Hematopoietic multipotent progenitor cell treated with erythropoietin and hydrocortisone succinate and interleukin-3 and kit ligand, for 15 days (in vitro differentiated cells): ENCODE data around the gene NANS.
"Not testable (repeated sequence)": the region's sequence is repeated elsewhere in the genome, so short reads cannot be mapped to it uniquely, and the experiment has no call there.

ENCODE experiments used
- DNase-seq: peaks from one replicate; pipeline ENCODE4 v3.0.0-alpha.2; 2015; ENCODE audit warnings: low spot score

NANS gene

DNA sequence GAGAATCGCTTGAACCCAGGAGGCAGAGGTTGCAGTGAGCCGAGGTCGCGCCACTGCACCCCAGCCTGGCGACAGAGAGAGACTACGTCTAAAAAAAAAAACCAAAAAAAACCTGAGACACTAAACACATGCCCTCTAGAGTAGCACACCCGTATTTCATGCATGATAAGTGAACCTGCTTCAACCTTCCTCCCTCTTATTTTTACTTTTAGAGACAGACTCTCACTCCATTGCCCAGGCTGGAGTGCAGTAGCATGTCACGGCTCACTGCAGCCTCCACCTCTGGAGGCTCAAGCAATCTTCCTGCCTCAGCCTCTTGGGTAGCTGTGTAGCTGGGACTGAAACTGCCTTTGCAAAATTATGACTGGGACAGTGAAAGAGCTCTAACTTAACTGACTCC, 17.6 kb upstream of the NANS start:
- DNase-seq: no peak

GRCh38 chr9:98039607-98040017, 16.9 kb upstream of the NANS start:
- DNase-seq: no peak

- DNase-seq: no peak
Measured at GRCh38 chr9:98040212-98040611, 16.3 kb upstream of the NANS start.

DNA sequence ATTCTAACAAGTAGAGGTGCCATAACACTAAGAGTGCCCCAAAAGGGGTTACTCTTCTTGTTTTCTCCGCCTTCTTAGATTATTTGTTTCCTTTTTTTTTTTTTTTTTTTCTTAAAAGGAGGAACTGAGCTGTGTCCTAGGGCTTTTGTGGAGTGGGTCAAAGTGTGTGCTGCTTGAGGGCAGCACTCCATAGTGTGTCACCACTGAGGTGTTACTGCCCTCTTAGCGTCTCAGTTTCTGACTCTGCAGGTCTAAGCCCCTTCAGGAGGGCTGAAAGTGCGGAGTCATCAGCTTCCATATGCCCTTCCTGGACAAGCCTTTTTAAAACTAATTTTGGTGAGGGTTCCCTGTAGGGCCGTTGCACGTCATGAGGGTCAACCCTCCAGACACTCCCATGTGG, 12.6 kb upstream of the NANS start:
- no peak for DNase-seq

DNA sequence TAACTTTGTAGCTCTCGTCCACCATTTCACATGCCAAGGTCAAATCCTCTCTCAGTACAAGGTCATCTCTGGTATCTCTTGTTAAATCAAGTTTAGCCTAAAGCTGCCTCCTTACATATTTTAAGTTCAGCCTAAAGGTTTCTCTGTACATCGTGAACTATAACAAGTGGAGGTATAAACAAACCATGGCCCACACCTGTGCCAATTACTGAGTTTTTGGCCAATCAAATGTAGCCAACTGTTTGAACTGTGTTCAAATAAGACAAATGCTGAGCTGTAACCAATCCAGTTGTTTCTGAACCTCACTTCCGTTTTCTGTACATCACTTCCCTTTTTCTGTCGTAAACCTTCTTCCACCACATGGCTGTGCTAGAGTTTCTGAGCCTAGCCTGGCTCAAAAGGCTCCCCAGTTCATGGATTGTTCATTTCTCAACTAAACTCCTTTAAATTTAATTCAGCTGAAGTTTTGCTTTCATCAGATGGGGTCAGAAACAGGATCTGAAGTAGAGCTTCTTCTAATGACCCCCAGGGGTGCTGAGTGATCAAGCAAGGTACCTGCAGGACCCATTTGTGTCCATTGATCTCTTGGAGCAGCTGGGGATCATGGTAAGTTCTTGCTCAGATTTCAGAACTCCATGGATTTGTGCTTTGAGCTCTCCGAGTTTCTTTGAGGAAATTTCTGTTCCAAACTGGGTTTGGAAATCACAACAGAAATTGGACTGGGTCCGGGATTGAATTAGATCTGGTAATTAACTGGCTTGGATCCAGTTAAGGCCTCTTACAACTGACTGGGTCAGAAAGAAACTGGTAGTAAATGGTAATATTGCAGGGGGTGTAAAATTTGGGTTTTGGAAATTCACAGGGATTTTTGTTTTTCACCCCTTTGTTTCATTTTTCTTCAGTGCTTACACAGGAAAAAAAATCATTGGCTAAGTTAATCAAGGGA, 11.0 kb upstream of the NANS start:
- peak; percentile 55 for DNase-seq

DNA sequence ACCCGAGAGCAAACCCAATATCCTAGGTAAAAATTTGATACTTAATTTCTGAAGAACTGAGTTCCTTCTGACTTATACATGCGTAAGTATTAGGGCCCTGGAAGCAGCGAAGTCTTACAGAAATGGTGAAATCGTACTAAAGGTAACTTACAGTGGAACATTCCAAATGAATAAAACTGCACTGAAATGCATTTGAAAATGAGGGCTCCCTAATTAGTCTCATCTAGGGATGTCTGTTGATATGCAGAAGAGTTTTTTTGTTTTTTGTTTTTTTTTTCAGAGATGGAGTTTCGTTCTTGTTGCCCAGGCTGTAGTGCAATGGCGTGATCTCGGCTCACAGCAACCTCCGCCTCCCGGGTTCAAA, 10.4 kb upstream of the NANS start:
- no peak for DNase-seq

DNA sequence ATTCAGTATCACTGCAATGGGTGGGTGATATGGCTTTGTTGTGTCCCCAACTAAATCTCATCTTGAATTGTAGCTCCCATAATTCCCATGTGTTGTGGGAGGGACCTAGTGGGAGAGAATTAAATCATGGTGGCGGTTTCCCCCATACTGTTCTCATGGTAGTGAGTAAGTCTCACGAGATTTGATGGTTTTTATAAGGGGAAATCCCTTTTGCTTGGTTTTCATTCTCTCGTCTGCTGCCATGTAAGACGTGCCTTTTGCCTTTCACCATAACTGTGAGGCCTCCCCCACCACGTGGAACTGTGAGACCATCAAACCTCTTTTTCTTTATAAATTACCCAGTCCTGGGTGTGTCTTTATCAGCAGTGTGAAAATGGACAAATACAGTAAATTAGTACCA, 9.5 kb upstream of the NANS start:
- no peak for DNase-seq

DNA sequence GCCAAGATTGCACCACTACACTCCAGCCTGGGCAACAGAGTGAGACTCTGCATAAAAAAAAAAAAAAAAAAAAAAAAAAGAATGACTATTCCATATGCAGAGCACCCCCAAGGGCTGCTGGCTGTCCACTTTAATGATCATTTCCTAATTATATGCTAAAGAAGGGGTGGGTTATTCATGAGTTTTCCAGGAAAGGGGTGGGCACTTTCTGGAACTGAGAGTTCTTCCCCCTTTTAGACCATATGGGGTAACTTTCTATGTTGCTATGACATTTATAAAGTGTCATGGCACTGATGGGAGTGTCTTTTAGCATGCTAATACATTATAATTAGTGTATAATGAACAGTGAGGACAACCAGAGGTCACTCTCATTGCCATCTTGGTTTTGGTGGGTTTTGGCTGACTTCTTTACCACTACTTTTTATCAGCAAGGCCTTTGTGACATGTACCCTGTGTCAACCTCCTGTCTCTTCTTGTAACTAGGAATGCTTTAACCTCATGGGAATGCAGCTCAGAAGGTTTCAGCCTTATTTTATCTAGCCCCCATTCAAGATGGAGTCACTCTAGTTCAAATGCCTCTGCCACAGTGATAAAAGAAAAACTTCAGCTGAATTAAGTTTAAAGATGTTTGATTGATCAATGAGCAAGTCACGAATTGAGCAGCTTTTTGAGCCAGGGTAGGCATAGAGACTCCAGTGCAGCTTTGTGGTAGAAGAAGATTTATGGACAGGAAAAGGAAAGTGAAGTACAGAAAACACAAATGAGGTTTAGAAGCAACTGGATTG, 7.1 kb upstream of the NANS start:
- no peak for DNase-seq

DNA sequence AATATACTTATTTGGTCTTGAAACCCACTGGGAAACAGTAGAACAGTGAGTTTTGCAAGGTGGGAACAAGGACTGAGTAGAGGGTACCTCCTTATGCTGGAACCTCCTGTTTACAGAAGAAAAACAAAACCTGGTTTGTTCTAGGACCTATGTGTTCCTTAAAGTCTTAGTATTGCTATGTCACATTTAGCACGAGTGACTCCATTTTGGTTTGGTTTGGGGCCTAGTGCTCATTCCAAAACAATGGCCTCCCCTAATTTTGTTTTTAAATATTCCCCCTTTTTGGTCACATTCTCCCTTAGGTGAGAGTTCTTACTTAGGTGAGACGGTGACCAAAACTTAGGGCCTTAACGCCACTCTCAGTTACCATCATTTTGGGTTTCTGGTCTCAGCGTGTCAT, 6.2 kb upstream of the NANS start:
- no peak for DNase-seq

- DNase-seq: no peak
Measured at GRCh38 chr9:98054376-98054951, 2.1 kb upstream of the NANS start.

DNA sequence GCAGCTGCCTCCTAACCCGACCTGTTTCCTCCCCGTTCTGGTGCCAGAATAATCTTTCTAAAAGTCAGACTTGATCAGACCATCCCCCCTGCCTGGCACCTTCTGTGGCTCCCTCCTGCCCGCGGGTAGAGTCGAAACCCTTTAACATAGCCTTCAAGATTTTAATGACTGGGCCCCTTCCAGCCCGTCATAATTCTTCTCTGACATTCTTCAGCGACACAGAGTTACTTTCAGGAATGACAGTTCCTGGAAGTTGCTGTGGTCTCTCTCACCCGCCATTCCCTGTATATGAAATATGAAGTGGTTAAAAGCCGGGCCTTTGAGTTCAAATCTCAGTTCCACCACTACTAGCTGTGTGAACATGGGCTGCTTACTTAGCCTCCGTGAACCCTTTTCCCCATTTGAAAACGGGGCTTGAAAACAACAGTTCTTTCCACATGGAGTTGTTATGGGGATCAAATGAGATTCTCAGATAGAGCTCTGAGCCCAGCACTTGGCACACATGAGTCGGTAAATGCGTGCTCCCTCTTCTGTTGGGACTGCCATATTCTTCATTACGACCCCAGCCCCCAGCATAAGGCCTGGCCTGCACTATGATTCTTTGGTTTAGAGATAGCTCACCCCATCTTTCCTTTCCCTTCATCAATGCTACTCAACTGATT, 737 bp downstream of the NANS start:
- DNase-seq: peak; percentile 12

DNA sequence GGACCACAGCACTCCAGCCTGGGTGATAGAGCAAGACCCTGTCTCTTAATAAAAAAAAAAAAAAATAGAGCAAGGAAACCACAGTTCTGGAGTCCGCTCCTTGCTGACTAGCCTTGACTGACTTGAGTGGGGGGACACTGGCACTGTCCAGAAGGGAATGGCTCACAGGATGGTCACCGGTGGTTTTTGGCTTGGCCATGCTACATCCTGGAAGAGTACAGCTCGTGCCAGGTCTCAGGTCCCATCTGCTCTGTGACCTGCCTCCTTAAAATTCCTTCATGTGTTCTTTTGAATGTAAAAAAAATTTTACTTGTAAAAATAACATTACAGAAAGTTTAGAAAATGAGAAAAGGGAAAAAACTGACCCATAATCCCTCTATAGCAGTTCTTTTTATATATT, 5.6 kb downstream of the NANS start:
- no peak for DNase-seq

DNA sequence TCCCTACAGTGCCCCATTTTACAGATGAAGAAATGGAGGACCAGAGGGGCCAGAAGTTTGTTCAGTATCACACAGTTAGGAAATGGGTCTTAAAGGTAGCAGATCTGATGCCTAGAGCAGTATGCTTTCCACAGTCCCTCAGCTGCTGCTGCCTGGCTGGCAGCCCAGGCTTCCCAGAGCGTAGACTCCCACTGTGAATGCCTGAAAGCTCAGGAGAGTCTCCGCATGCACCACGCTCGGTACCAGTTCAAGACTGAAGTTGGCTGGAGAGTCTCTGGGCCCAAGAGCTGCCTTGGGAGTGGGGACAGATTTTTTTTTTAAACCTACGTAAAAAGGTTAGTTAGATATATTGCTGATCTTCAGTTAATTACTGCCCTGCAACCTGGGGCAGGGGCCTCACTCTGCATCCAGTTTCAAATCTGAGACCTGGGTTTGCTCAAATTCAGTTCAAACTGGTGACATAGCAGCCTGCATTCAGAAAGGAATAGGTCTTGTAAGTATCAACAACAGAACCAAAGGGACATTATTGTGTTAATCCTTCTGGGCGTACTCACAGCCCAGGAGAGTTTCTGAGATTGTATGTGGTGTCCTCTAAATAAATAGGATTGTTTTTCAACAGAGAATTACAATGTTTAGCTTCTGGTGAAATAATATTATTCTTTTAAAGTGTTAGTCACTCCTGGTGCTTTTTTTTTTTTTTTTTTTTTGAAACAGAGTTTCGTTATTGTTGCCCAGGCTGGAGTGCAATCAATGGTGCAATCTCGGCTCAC, 8.3 kb downstream of the NANS start:
- no peak for DNase-seq

DNA sequence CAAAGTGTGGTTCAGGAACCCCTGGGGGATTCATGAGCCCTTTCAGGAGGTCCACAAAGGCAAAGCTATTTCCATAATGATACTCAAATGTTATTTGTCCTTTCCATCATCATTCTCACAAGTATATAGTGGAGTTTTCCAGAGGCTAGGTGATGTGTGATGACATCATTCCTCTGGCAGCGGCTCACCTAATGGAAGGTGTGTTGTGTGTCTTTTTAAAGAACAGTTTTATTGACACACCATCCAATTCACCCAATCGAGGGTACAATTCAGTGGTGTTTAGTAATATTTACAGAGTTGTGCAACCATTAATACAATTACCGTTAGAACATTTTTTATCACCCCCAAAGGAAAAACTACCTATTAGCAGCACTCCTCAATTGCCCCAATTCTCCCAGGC, 9.7 kb downstream of the NANS start:
- DNase-seq: no peak

- DNase-seq: no peak
Measured at GRCh38 chr9:98067184-98067583, 10.7 kb downstream of the NANS start.

DNA sequence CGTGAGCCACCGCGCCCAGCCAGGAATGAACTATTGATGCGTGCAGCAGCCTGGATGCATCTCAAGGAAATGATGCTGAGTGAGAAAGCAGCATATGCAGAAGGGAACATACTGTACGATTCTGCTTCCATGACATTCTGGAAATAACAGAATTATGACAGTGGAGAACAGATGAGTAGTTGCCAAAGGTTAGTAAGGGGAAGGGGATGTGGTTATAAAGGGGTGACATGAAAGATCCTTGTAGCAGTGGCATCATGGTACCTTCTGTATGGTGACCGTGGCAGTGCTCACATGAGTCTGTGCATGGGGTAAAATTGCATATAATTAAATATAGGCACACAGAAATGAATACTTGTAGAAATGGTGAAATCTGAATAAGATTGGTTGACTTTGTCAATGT, 13.0 kb downstream of the NANS start:
- DNase-seq: no peak

DNA sequence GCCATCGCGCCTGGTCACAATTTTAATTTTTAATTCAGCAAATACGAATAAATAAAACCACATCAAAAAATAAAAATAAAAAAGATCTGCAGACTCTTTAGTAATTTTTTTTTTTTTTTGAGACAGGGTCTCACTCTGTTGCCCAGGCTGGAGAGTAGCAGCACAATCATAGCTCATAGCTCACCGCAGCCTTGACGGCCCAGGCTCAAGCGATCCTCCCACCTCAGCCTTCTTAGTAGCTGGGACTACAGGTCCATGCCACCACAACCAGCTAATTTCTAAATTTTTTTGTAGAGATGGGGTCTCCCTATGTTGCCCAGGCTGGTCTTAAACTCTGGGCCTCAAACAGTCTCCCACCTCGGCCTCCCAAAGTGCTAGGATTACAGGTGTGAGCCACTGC, 14.2 kb downstream of the NANS start:
- no peak for DNase-seq

GRCh38 chr9:98071737-98072136, 15.2 kb downstream of the NANS start:
- DNase-seq: no peak

DNA sequence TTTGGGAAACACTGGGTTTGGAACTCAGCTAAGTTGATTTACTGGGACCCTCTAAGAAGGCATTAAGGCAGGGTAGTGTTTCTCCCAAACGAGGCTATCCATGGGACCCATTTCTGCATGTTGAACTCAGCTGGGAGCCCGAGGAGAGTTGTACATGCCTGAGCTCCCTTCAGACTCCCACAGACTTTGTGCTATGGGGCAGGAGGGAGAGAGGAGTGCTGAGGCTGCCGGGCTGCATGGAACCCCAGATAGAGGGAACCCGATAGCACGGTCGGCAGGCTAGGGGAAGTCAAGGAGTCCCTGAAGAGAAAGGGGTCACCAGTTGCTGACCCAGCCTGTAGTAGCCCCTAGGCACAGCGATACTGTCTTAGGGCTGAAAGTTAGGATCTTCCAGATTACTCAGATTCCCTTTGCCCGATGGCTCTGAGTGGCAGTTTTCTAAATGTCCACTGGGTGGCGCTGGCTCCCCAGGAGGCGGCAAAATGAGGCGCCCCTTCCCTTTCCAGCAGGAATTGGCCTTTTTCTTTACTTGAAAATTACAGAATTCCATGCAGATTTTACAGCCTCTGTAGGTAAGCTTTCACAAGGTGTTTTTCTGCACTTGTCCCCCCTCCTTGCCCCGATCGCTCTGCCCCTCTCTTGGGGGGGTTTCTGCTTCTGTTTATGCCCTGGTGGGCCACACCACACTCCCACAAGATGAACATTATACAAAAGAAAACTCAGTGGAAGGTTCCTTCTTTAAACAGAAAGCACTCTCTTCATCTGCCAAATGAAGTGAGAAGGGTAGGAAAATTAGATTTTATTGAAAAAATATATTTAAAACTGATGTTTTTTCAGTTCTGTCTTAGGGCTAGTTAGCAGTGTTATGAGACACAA, 17.8 kb downstream of the NANS start:
- DNase-seq: peak; percentile 66

GRCh38 chr9:98075332-98075805, 18.8 kb downstream of the NANS start:
- no peak for DNase-seq

DNA sequence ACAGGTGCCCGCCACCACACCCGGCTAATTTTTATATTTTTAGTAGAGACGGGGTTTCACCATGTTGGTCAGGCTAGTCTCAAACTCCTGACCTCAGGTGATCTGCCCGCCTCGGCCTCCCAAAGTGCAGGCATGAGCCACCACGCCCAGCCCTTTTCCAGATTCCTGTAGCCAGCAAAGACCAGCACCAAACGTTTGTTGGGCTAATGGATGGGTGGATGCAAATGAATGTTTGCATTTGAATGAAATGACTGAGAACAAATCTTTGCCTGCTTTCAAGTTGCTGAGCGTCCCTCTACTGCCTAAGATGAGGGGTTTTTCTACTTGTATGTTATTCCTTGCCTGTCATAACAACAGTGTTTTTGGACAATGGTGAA, 20.0 kb downstream of the NANS start:
- not testable (repeated sequence) for DNase-seq
